DND-41 (cell line): Measurements from ENCODE around the gene FAM227B.
"Not testable (repeated sequence)": the region's sequence is repeated elsewhere in the genome, so short reads cannot be mapped to it uniquely, and the experiment has no call there.

Experiments
- ATAC-seq: fragments of 200-7000 bp; cut with Tn5 transposase; 3 replicates; pipeline ENCODE4 v1.9.1; 2021; ENCODE audit warnings: low read depth; ENCODE audit not compliant: insufficient read depth
- DNase-seq: peaks from one replicate; pipeline ENCODE4 v3.0.0-alpha.2; 2020
- H2AFZ ChIP-seq: 2 replicates; pipeline ENCODE4 v1.6.0; 2012; ENCODE audit warnings: low read depth, low read length
- H3K27ac ChIP-seq: 2 replicates; pipeline ENCODE4 v1.5.1; 2012; ENCODE audit warnings: low read length, inconsistent platforms
- H3K27me3 ChIP-seq: fragments of 200-600 bp; sonication (generic); 2 replicates; pipeline ENCODE4 v1.6.0; 2012; ENCODE audit warnings: low read length, mild to moderate bottlenecking, inconsistent platforms; ENCODE audit not compliant: insufficient read depth, poor library complexity
- H3K36me3 ChIP-seq: 2 replicates; pipeline ENCODE4 v1.5.1; 2012; ENCODE audit warnings: low read length, inconsistent platforms; ENCODE audit not compliant: insufficient read depth
- H3K4me1 ChIP-seq: 2 replicates; pipeline ENCODE4 v1.5.1; 2012; ENCODE audit warnings: mild to moderate bottlenecking, low read length; ENCODE audit not compliant: insufficient read depth
- H3K4me2 ChIP-seq: 2 replicates; pipeline ENCODE4 v1.6.0; 2012; ENCODE audit warnings: mild to moderate bottlenecking, moderate library complexity, low read length, inconsistent platforms; ENCODE audit not compliant: insufficient read depth
- H3K4me3 ChIP-seq, 2 experiments: fragments of 200-600 bp in 1 of 2; shearing (Covaris generic) in 1 of 2; 2 replicates each; pipeline ENCODE4 v1.5.1; 2012 to 2016; ENCODE audit warnings: inconsistent platforms in 2 of 2, low read length in 2 of 2, mild to moderate bottlenecking in 2 of 2, low read depth in 1 of 2, moderate library complexity in 1 of 2
- H3K79me2 ChIP-seq: 2 replicates; pipeline ENCODE4 v1.6.0; 2012; ENCODE audit warnings: low read length, inconsistent platforms; ENCODE audit not compliant: insufficient read depth
- H3K9ac ChIP-seq: 2 replicates; pipeline ENCODE4 v1.6.0; 2012; ENCODE audit warnings: low read depth, mild to moderate bottlenecking, inconsistent platforms, low read length, moderate library complexity
- H3K9me3 ChIP-seq: 2 replicates; pipeline ENCODE4 v1.5.1; 2012; ENCODE audit warnings: low read length, moderate library complexity, mild to moderate bottlenecking, inconsistent platforms; ENCODE audit not compliant: insufficient read depth, severe bottlenecking
- H4K20me1 ChIP-seq: 2 replicates; pipeline ENCODE4 v1.6.0; 2012; ENCODE audit warnings: low read length; ENCODE audit not compliant: insufficient read depth
- CTCF ChIP-seq: IDR thresholded peaks from 2 replicates; pipeline ENCODE4 v1.5.1; 2012; ENCODE audit warnings: borderline replicate concordance, low read length, moderate library complexity, mild to moderate bottlenecking; ENCODE audit not compliant: poor library complexity, severe bottlenecking; ENCODE audit errors: extremely low read depth
- EZH2 ChIP-seq: IDR thresholded peaks from 3 replicates; pipeline ENCODE4 v1.6.1; 2012; ENCODE audit warnings: borderline replicate concordance, low read depth, mild to moderate bottlenecking, moderate library complexity, low read length, inconsistent platforms; ENCODE audit not compliant: severe bottlenecking

The FAM227B gene

GRCh38 chr15:49478021-49478420 lies 142.6 kb downstream of the FAM227B start:
- not testable (repeated sequence) for H2AFZ ChIP-seq, H3K79me2 ChIP-seq, H3K27ac ChIP-seq, H3K4me2 ChIP-seq, H3K36me3 ChIP-seq, H3K9ac ChIP-seq, DNase-seq, H3K9me3 ChIP-seq, H4K20me1 ChIP-seq, H3K4me3 ChIP-seq, H3K4me1 ChIP-seq, H3K27me3 ChIP-seq, ATAC-seq

GRCh38 chr15:49473031-49473430 lies 147.6 kb downstream of the FAM227B start:
- Histone ChIP-seq H3K79me2 (no peaks in the 10 kb centered on the region), H3K9ac (no peak overlapping the region), H3K4me3 (no peak overlapping the region), H4K20me1 (no peaks in the 10 kb centered on the region), H3K9me3 (no peaks in the 10 kb centered on the region), H2AFZ (no peak overlapping the region), H3K4me2 (no peak overlapping the region), H3K27ac (no peak overlapping the region), H3K4me1 (no peaks in the 10 kb centered on the region), H3K36me3 (no peaks in the 10 kb centered on the region), H3K27me3 (no peaks in the 10 kb centered on the region)
- TF ChIP-seq CTCF = no peak
- TF ChIP-seq EZH2 = no peak
- DNase-seq (no peak), ATAC-seq (no peak)

- ATAC-seq (no peak), DNase-seq (no peak)
- Histone ChIP-seq H3K4me1 (no peaks in the 10 kb centered on the region), H3K79me2 (no peaks in the 10 kb centered on the region), H3K9ac (no peak overlapping the region), H3K36me3 (no peaks in the 10 kb centered on the region), H3K4me3 (no peak overlapping the region), H3K4me2 (no peak overlapping the region), H3K27ac (no peak overlapping the region), H3K27me3 (no peaks in the 10 kb centered on the region), H3K9me3 (no peaks in the 10 kb centered on the region), H4K20me1 (no peaks in the 10 kb centered on the region), H2AFZ (no peak overlapping the region)
- TF ChIP-seq EZH2 = no peak
- no peak for TF ChIP-seq CTCF
Observed at GRCh38 chr15:49472338-49472737, 148.3 kb downstream of the FAM227B start.

- no peaks in the 10 kb centered on the region for H3K79me2 ChIP-seq
- H2AFZ ChIP-seq = no peak overlapping the region
- H3K27ac ChIP-seq = no peak overlapping the region
- no peaks in the 10 kb centered on the region for H4K20me1 ChIP-seq
- H3K4me2 ChIP-seq = no peak overlapping the region
- no peaks in the 10 kb centered on the region for H3K27me3 ChIP-seq
- no peaks in the 10 kb centered on the region for H3K36me3 ChIP-seq
- no peak for DNase-seq
- H3K4me3 ChIP-seq = no peak overlapping the region
- ATAC-seq = no peak
- no peak overlapping the region for H3K9ac ChIP-seq
- H3K9me3 ChIP-seq = no peaks in the 10 kb centered on the region
- no peaks in the 10 kb centered on the region for H3K4me1 ChIP-seq
- TF ChIP-seq EZH2 = no peak
- TF ChIP-seq CTCF = no peak
Observed at GRCh38 chr15:49471733-49472132, 148.9 kb downstream of the FAM227B start.
